Mesothelial cell of epicardium (in vitro differentiated cells): ENCODE measurements around the gene CACNA1F. TPM values are rescaled to one million over a fixed set of nuclear protein-coding genes. Genes with fewer than 3 reads are reported as not detected.

Experiments
- DNase-seq, 2 experiments: peaks; one replicate each; pipeline ENCODE4 v3.0.0; 2021; ENCODE audit warnings: low spot score in 2 of 2; ENCODE audit not compliant: unreplicated experiment in 2 of 2
- H3K27ac Mint-ChIP-seq: 2 replicates; pipeline ENCODE4 v1.8.0; 2021; ENCODE audit warnings: mixed read lengths
- H3K27me3 Mint-ChIP-seq: 2 replicates; pipeline ENCODE4 v1.8.0; 2021; ENCODE audit warnings: low read depth, mixed read lengths
- H3K36me3 Mint-ChIP-seq: 2 replicates; pipeline ENCODE4 v1.8.0; 2021; ENCODE audit warnings: mixed read lengths
- H3K4me1 Mint-ChIP-seq: 2 replicates; pipeline ENCODE4 v1.8.0; 2021; ENCODE audit warnings: mixed read lengths
- H3K4me3 Mint-ChIP-seq: 2 replicates; pipeline ENCODE4 v1.8.0; 2021; ENCODE audit warnings: mild to moderate bottlenecking, moderate library complexity, mixed read lengths
- H3K9me3 Mint-ChIP-seq: 2 replicates; pipeline ENCODE4 v1.8.0; 2021; ENCODE audit warnings: mixed read lengths
- CTCF ChIP-seq: fragments of 200-600 bp; sonication (generic); IDR thresholded peaks from one replicate; pipeline ENCODE4 v1.5.0; 2021; ENCODE audit warnings: antibody characterized with exemption; ENCODE audit not compliant: unreplicated experiment
- total RNA-seq: library from RNA; stranded (reverse); gene quantifications from 3 replicates; pipeline ENCODE4 v1.2.1, GENCODE V29; 2021

CACNA1F gene
- total RNA-seq, 1 donor from 2014 or later: 0.47 TPM

GRCh38 chrX:49250066-49250465 lies 16.9 kb upstream of the CACNA1F start:
- no peak for TF ChIP-seq CTCF
- Mint-ChIP-seq H3K9me3 (peaks cover 13% of the 10 kb centered on the region), H3K36me3 (peaks cover 9% of the 10 kb centered on the region), H3K4me3 (no peak overlapping the region), H3K27ac (no peak overlapping the region), H3K27me3 (no peaks in the 10 kb centered on the region), H3K4me1 (no peaks in the 10 kb centered on the region)
- no peak for DNase-seq

GRCh38 chrX:49249616-49250015 lies 16.5 kb upstream of the CACNA1F start:
- no peaks in the 10 kb centered on the region for H3K4me1 Mint-ChIP-seq
- no peaks in the 10 kb centered on the region for H3K27me3 Mint-ChIP-seq
- H3K27ac Mint-ChIP-seq: no peak overlapping the region
- H3K4me3 Mint-ChIP-seq: no peak overlapping the region
- peaks cover 13% of the 10 kb centered on the region for H3K9me3 Mint-ChIP-seq
- DNase-seq: no peak
- H3K36me3 Mint-ChIP-seq: peaks cover 9% of the 10 kb centered on the region
- no peak for TF ChIP-seq CTCF

- no peak overlapping the region for H3K4me3 Mint-ChIP-seq
- DNase-seq: no peak
- H3K27me3 Mint-ChIP-seq: no peaks in the 10 kb centered on the region
- no peaks in the 10 kb centered on the region for H3K4me1 Mint-ChIP-seq
- TF ChIP-seq CTCF: no peak
- peaks cover 15% of the 10 kb centered on the region for H3K9me3 Mint-ChIP-seq
- no peak overlapping the region for H3K27ac Mint-ChIP-seq
- peaks cover 9% of the 10 kb centered on the region for H3K36me3 Mint-ChIP-seq
These were observed 15.9 kb upstream of the CACNA1F start for GRCh38 chrX:49249071-49249470.

GRCh38 chrX:49247916-49248811 lies 15.0 kb upstream of the CACNA1F start:
- TF ChIP-seq CTCF: no peak
- Mint-ChIP-seq H3K27ac (no peak overlapping the region), H3K27me3 (no peaks in the 10 kb centered on the region), H3K4me3 (no peak overlapping the region), H3K4me1 (no peaks in the 10 kb centered on the region), H3K9me3 (peaks cover 20% of the 10 kb centered on the region), H3K36me3 (peaks cover 11% of the 10 kb centered on the region)
- DNase-seq: no peak

- H3K27me3 Mint-ChIP-seq: no peaks in the 10 kb centered on the region
- TF ChIP-seq CTCF: no peak
- H3K4me1 Mint-ChIP-seq: no peaks in the 10 kb centered on the region
- DNase-seq: no peak
- peaks cover 16% of the 10 kb centered on the region for H3K36me3 Mint-ChIP-seq
- no peak overlapping the region for H3K4me3 Mint-ChIP-seq
- no peak overlapping the region for H3K27ac Mint-ChIP-seq
- H3K9me3 Mint-ChIP-seq: peaks cover 16% of the 10 kb centered on the region
These were observed 14.2 kb upstream of the CACNA1F start for GRCh38 chrX:49247346-49247745.
